Left ventricle myocardium superior (tissue), 1 donor: ENCODE results near the gene SRC. TPM values are rescaled to one million over a fixed set of nuclear protein-coding genes. Genes with fewer than 3 reads are reported as not detected.

Source experiments
- ATAC-seq: fragments of 200-7000 bp; cut with Tn5 transposase; one replicate; pipeline ENCODE4 v1.9.1; 2020; ENCODE audit warnings: mild to moderate bottlenecking, moderate library complexity
- DNase-seq: peaks from one replicate; pipeline ENCODE4 v3.0.0-alpha.2; 2020
- intact Hi-C: fragments of 100-400 bp; cut with micrococcal nuclease; formaldehyde crosslinking; loops from one replicate; pipeline ENCODE4 v1.11.0; 2022
- total RNA-seq: library from RNA; stranded (reverse); fragmentation: NEBNext Ultra II Directional; extraction: Animal tissue kit (Norgen Biotek cat#: 25700); gene quantifications from one replicate; pipeline ENCODE4 v1.2.1, GENCODE V29; 2021
- donor health status: DM: no; HTN: yes; CAD: no; lungs with severe emphysema.

Gene SRC
- total RNA-seq, 1 donor from 2014 or later: 5.1 TPM

- DNase-seq (no peak), ATAC-seq (no peak)
- intact Hi-C loops: no loop called here
Observed at GRCh38 chr20:37375227-37375626, 29.3 kb downstream of the SRC start.

GRCh38 chr20:37376324-37376723 is 30.4 kb downstream of the SRC start:
- ATAC-seq: no peak
- intact Hi-C loops: no loop called here
- no peak for DNase-seq

GRCh38 chr20:37376791-37377190 is 30.9 kb downstream of the SRC start:
- intact Hi-C loops: no loop called here
- DNase-seq (no peak), ATAC-seq (no peak)

GRCh38 chr20:37377346-37378081 is 31.6 kb downstream of the SRC start:
- ATAC-seq: no peak
- intact Hi-C loops: no loop called here
- DNase-seq: no peak

GRCh38 chr20:37378420-37378784 is 32.5 kb downstream of the SRC start:
- no peak for DNase-seq
- no peak for ATAC-seq
- intact Hi-C loops: no loop called here

- intact Hi-C loops: no loop called here
- DNase-seq (peak; percentile 36), ATAC-seq (no peak)
Observed at GRCh38 chr20:37378785-37379598, 33.1 kb downstream of the SRC start.

GRCh38 chr20:37379967-37380828 is 34.3 kb downstream of the SRC start:
- DNase-seq (no peak), ATAC-seq (no peak)
- intact Hi-C loops: no loop called here

GRCh38 chr20:37380864-37381579 is 35.1 kb downstream of the SRC start:
- DNase-seq (no peak), ATAC-seq (no peak)
- intact Hi-C loops: no loop called here

- no peak for DNase-seq
- intact Hi-C loops: no loop called here
- no peak for ATAC-seq
Observed at GRCh38 chr20:37381621-37382471, 35.9 kb downstream of the SRC start.

- ATAC-seq (no peak), DNase-seq (peak; percentile 18)
- intact Hi-C loops: no loop called here
Observed at GRCh38 chr20:37382482-37383120, 36.7 kb downstream of the SRC start.

- intact Hi-C loops: no loop called here
- ATAC-seq (no peak), DNase-seq (no peak)
Observed at GRCh38 chr20:37383229-37383989, 37.5 kb downstream of the SRC start.

GRCh38 chr20:37384683-37385174 is 38.8 kb downstream of the SRC start:
- intact Hi-C loops: no loop called here
- peak; percentile 88 for ATAC-seq
- peak; percentile 81 for DNase-seq

- ATAC-seq (no peak), DNase-seq (peak; percentile 25)
- intact Hi-C loops: no loop called here
Observed at GRCh38 chr20:37385176-37385575, 39.2 kb downstream of the SRC start.

- ATAC-seq (no peak), DNase-seq (peak; percentile 20)
- intact Hi-C loops: no loop called here
Observed at GRCh38 chr20:37385659-37386504, 39.9 kb downstream of the SRC start.

GRCh38 chr20:37386505-37387251 is 40.7 kb downstream of the SRC start:
- ATAC-seq: no peak
- intact Hi-C loops: no loop called here
- peak; percentile 22 for DNase-seq
